Prostate gland (tissue), 2 donors: Measurements from ENCODE around the gene ABHD16B.

Experiments used
- POLR2A ChIP-seq: fragments of 450-650 bp; IDR thresholded peaks from one replicate; pipeline ENCODE4 v1.6.1; 2016; ENCODE audit warnings: antibody characterized with exemption, mild to moderate bottlenecking
- POLR2AphosphoS5 ChIP-seq: sonication (generic); formaldehyde crosslinking; IDR thresholded peaks from one replicate; pipeline ENCODE4 v1.6.1; 2017; ENCODE audit warnings: antibody characterized with exemption
- TF ChIP-seq, protein P1 (sequence below), 4 experiments: fragments of 200-600 bp in 2 of 4; fragments of 450-650 bp in 2 of 4; sonication (generic) in 2 of 4; IDR thresholded peaks; 1 replicate in 3 of 4; 2 replicates in 1 of 4; pipeline ENCODE4 v1.5.1; 2016 to 2019; ENCODE audit warnings: antibody characterized with exemption in 4 of 4, mild to moderate bottlenecking in 2 of 4, moderate library complexity in 2 of 4

DNA sequence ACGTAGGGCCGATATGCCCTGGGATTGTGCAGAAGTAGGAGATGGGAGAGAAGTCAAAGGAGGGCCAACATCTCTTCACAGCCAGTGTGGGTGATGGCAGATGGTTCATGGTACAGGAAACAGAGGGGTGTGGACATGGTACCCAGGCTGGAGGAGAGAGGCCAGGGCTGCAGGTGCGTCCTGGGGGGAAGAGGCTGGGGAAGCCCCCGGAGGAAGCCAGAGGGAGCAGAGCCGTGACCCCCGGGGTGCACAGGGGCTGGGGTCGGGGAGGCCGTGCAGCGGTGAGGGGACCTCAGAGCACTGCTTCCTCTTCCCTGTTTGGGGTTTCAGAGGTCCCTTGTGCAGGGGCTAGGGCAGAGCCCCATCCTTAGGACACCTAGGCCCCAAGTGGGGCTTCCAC lies 19.0 kb upstream of the ABHD16B start:
- TF ChIP-seq POLR2AphosphoS5: no peak
- TF ChIP-seq, protein P1, sequence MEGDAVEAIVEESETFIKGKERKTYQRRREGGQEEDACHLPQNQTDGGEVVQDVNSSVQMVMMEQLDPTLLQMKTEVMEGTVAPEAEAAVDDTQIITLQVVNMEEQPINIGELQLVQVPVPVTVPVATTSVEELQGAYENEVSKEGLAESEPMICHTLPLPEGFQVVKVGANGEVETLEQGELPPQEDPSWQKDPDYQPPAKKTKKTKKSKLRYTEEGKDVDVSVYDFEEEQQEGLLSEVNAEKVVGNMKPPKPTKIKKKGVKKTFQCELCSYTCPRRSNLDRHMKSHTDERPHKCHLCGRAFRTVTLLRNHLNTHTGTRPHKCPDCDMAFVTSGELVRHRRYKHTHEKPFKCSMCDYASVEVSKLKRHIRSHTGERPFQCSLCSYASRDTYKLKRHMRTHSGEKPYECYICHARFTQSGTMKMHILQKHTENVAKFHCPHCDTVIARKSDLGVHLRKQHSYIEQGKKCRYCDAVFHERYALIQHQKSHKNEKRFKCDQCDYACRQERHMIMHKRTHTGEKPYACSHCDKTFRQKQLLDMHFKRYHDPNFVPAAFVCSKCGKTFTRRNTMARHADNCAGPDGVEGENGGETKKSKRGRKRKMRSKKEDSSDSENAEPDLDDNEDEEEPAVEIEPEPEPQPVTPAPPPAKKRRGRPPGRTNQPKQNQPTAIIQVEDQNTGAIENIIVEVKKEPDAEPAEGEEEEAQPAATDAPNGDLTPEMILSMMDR (IDR thresholded peaks at IDR 0.05): no peak
- no peak for TF ChIP-seq POLR2A
